Progenitor cell of endocrine pancreas (in vitro differentiated cells): ENCODE measurements around the gene ZMYM2. TPM values are rescaled to one million over a fixed set of nuclear protein-coding genes. Genes with fewer than 3 reads are reported as not detected.

Experiments used
- DNase-seq: peaks from one replicate; pipeline ENCODE4 v3.0.0; 2021; ENCODE audit warnings: low spot score; ENCODE audit not compliant: unreplicated experiment
- H3K27ac Mint-ChIP-seq: 2 replicates; pipeline ENCODE4 v1.8.0; 2021; ENCODE audit warnings: mild to moderate bottlenecking, moderate library complexity, mixed read lengths
- H3K27me3 Mint-ChIP-seq: 2 replicates; pipeline ENCODE4 v1.8.0; 2021; ENCODE audit warnings: mixed read lengths
- H3K36me3 Mint-ChIP-seq: 2 replicates; pipeline ENCODE4 v1.8.0; 2022; ENCODE audit warnings: mixed read lengths; ENCODE audit not compliant: insufficient read depth
- H3K4me1 Mint-ChIP-seq: 2 replicates; pipeline ENCODE4 v1.8.0; 2021; ENCODE audit warnings: low read depth, mixed read lengths
- H3K4me3 Mint-ChIP-seq: 2 replicates; pipeline ENCODE4 v1.8.0; 2021; ENCODE audit warnings: low read depth, mild to moderate bottlenecking, moderate library complexity, mixed read lengths
- H3K9me3 Mint-ChIP-seq: 2 replicates; pipeline ENCODE4 v1.8.0; 2021; ENCODE audit warnings: low read depth, mixed read lengths
- CTCF ChIP-seq: fragments of 200-600 bp; sonication (generic); IDR thresholded peaks from one replicate; pipeline ENCODE4 v1.5.0; 2021; ENCODE audit warnings: antibody characterized with exemption, mild to moderate bottlenecking; ENCODE audit not compliant: unreplicated experiment
- total RNA-seq: library from RNA; stranded (reverse); gene quantifications from 2 replicates; pipeline ENCODE4 v1.2.1, GENCODE V29; 2021

Gene ZMYM2
- total RNA-seq, 1 donor from 2014 or later = 192 TPM

DNA sequence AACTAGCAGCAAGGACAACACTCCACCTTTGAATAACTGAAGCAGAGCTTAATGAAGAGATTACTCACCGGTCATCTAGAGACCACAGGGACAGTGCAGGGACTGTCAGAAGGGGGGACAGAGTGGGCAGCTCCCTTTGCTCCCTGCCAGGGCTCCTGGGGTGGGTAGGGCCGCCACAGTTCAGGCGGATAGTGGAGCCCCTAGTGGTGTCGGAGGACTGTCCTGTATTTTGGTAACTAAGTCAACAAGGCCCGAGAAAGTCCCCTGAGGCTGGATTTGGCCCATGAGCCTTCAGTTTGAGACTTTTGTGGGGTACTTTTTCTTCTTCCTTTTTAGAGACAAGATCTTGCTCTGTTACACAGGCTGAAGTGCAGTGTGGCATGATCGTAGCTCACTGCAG, 157.7 kb downstream of the ZMYM2 start:
- no peak for DNase-seq
- Mint-ChIP-seq H3K36me3 (no peaks in the 10 kb centered on the region), H3K4me3 (no peak overlapping the region), H3K27me3 (peaks cover 5% of the 10 kb centered on the region), H3K27ac (no peak overlapping the region), H3K9me3 (no peaks in the 10 kb centered on the region), H3K4me1 (peaks cover 4% of the 10 kb centered on the region)
- TF ChIP-seq CTCF = no peak

- Mint-ChIP-seq H3K36me3 (no peaks in the 10 kb centered on the region), H3K27ac (peak overlapping the region; percentile 50), H3K4me1 (peaks cover 6% of the 10 kb centered on the region), H3K4me3 (peak overlapping the region; percentile 77), H3K27me3 (peaks cover 3% of the 10 kb centered on the region), H3K9me3 (no peaks in the 10 kb centered on the region)
- peak; percentile 14 for DNase-seq
- peak; percentile 66 for TF ChIP-seq CTCF
Measured at GRCh38 chr13:20118268-20119140, 160.0 kb downstream of the ZMYM2 start.

DNA sequence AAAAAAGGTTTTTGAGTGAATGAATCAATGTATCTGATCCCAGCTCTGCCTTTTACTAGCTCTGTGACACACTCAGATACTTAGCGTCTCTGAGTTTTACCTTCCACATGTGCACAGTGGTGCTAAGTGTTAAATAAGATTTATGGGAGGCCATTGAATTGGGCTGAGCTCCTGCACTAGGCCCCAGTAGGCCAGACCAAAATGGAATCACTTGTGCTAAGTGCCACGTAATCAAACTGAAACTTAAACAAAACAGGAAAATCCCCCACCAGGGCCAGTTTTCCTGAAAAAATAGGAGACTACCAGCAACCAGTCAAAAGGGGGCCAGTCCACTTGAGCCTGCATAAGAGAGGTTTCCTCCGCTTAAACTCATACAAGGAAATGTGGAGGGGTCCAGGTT, 161.4 kb downstream of the ZMYM2 start:
- peaks cover 7% of the 10 kb centered on the region for H3K27me3 Mint-ChIP-seq
- no peak for TF ChIP-seq CTCF
- H3K4me3 Mint-ChIP-seq = peak overlapping the region; percentile 58
- DNase-seq = no peak
- H3K4me1 Mint-ChIP-seq = peaks cover 6% of the 10 kb centered on the region
- H3K27ac Mint-ChIP-seq = peak overlapping the region; percentile 56
- H3K9me3 Mint-ChIP-seq = no peaks in the 10 kb centered on the region
- H3K36me3 Mint-ChIP-seq = no peaks in the 10 kb centered on the region

GRCh38 chr13:20121159-20121525, 162.6 kb downstream of the ZMYM2 start:
- TF ChIP-seq CTCF = no peak
- Mint-ChIP-seq H3K27ac (no peak overlapping the region), H3K4me3 (peak overlapping the region; percentile 23), H3K27me3 (peaks cover 12% of the 10 kb centered on the region), H3K4me1 (peaks cover 6% of the 10 kb centered on the region), H3K9me3 (no peaks in the 10 kb centered on the region), H3K36me3 (no peaks in the 10 kb centered on the region)
- DNase-seq = no peak

DNA sequence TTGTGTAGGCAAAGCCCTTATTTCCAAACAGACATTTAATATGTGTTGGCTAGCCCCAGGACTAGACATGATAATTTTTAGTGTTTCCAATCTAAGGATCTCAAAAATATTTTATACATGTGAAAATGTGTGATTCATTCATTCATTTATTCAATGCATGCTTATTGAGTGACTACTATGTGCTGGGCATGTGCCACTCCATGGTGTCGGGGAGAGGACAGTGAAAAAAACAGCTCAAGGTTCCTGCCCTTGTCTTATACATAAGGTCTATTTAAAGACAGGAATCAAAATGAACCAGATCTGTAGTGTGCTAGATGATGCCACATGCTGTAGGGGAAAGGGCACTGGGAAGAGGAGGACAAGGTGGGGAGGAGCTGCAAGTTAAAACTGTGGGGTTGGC, 165.8 kb downstream of the ZMYM2 start:
- H3K4me3 Mint-ChIP-seq = no peak overlapping the region
- no peak for DNase-seq
- H3K27ac Mint-ChIP-seq = no peak overlapping the region
- H3K27me3 Mint-ChIP-seq = peaks cover 15% of the 10 kb centered on the region
- TF ChIP-seq CTCF = no peak
- H3K36me3 Mint-ChIP-seq = no peaks in the 10 kb centered on the region
- peaks cover 5% of the 10 kb centered on the region for H3K4me1 Mint-ChIP-seq
- no peaks in the 10 kb centered on the region for H3K9me3 Mint-ChIP-seq
